Motor neuron (in vitro differentiated cells): Measurements from ENCODE around the gene PLA2G2D. TPM values are rescaled to one million over a fixed set of nuclear protein-coding genes. Genes with fewer than 3 reads are reported as not detected.
"Not testable (repeated sequence)": the region's sequence is repeated elsewhere in the genome, so short reads cannot be mapped to it uniquely, and the experiment has no call there.

Source experiments
- ATAC-seq, 8 experiments: fragments of 200-7000 bp; cut with Tn5 transposase; replicated peaks in 6 of 8; 2 replicates each; pipeline ENCODE4 v1.8.0; 2021; ENCODE audit warnings: mild to moderate bottlenecking in 8 of 8, moderate library complexity in 8 of 8
- H3K27ac ChIP-seq, 2 donors: fragments of 250-450 bp; sonication (Bioruptor Pico); 2 replicates each; pipeline ENCODE4 v1.9.0; 2021; ENCODE audit warnings: antibody characterized with exemption in 2 of 2, mild to moderate bottlenecking in 2 of 2, moderate library complexity in 1 of 2
- H3K4me1 ChIP-seq, 2 donors: fragments of 250-450 bp; sonication (Bioruptor Pico); replicated peaks in 1 of 2; 2 replicates each; pipeline ENCODE4 v1.6.1; 2021; ENCODE audit warnings: antibody characterized with exemption in 2 of 2, mild to moderate bottlenecking in 2 of 2, moderate library complexity in 1 of 2
- H3K4me3 ChIP-seq, 5 donors: fragments of 250-450 bp; sonication (Bioruptor Pico); 2 replicates each; pipeline ENCODE4 v1.9.0; 2021; ENCODE audit warnings: antibody characterized with exemption in 5 of 5, mild to moderate bottlenecking in 5 of 5, moderate library complexity in 4 of 5
- WGBS, 10 experiments: fragments of 450-650 bp; shearing (Covaris generic); methylation state at CpG; one replicate each; pipeline ENCODE4 v1.0.0; 2022; 5-methylcytosine and 5-hydroxymethylcytosine counted together
- in situ Hi-C, 9 experiments: fragments of 400-800 bp; cut with MboI; loops; one replicate each; pipeline ENCODE4 v1.15.0; 2021; ENCODE audit warnings: low sequenced_read_pairs in 9 of 9, low pct_unique_long_range_greater_than_20kb in 2 of 9; ENCODE audit not compliant: unreplicated experiment in 9 of 9
- total RNA-seq, 8 experiments: library from RNA; unstranded; fragments of 300-600 nt; gene quantifications; 2 replicates each; pipeline versions ENCODE4 v1.2.3 to v1.2.4, GENCODE V29; 2022

The PLA2G2D gene
- total RNA-seq, 8 experiments from 2014 or later, result 0.09 to 1.0 (median 0.21) TPM; not detected in 3

- H3K4me1 ChIP-seq, result no peaks in the 10 kb centered on the region
- in situ Hi-C loops, result no loop called here
- no peak for ATAC-seq
- 49 to 100% (median 87%) methylated on average over 2 to 10 of the region's 13 CpGs; no CpG with 5 or more reads in 4 of the 10 experiments for WGBS, 10 experiments
- no peak overlapping the region for H3K4me3 ChIP-seq
- H3K27ac ChIP-seq, result no peak overlapping the region
These were observed 20.7 kb upstream of the PLA2G2D start for GRCh38 chr1:20139776-20140612.

- in situ Hi-C loops, result no loop called here
- WGBS, 10 experiments, result 89 to 100% (median 99%) methylated on average over 1 to 6 of the region's 9 CpGs; no CpG with 5 or more reads in 4 of the 10 experiments
- ATAC-seq, result no peak
- no peak within 1 kb of the TSS for H3K4me3 ChIP-seq
- H3K27ac ChIP-seq, result no peak within 1 kb of the TSS
- H3K4me1 ChIP-seq, result no peaks in the 10 kb centered on the region
These were observed 19.7 kb upstream of the PLA2G2D start, which contains the start of gene PLA2G2F for GRCh38 chr1:20138961-20139550. PLA2G2F (plus strand) TSS chr1:20139323; CDS start chr1:20139428, 105 bp downstream.

DNA sequence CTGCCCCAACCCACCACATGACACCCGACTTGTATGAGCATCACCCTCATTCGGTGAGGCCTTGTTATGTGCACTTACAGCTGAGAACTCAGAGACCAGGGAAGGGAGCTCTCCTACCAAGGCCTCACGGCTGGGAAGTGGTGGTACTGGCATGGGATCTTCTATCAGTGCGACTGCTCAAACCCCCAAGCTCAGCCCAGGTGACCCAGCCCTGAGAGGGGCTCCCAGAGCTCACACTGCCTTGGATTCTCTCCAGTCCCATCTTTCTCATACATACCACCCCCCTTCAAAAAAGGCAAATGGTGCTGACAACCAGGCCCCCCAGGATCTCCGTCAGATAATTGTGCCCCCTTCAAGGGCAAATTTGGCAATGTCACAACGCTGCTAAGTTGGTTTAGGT is 19.0 kb upstream of the PLA2G2D start:
- H3K4me3 ChIP-seq, result no peak overlapping the region
- ATAC-seq, result no peak
- no peak overlapping the region for H3K27ac ChIP-seq
- 20 to 100% (median 52%) methylated on average over 1 to 5 of the region's 6 CpGs; no CpG with 5 or more reads in 4 of the 10 experiments for WGBS, 10 experiments
- H3K4me1 ChIP-seq, result no peaks in the 10 kb centered on the region
- in situ Hi-C loops, result no loop called here

- no peak for ATAC-seq
- 86 to 100% (median 100%) methylated on average over 1 of the region's 1 CpG; no CpG with 5 or more reads in 6 of the 10 experiments for WGBS, 10 experiments
- Histone ChIP-seq H3K4me1 (no peaks in the 10 kb centered on the region), H3K27ac (no peak overlapping the region), H3K4me3 (no peak overlapping the region)
- in situ Hi-C loops, result no loop called here
These were observed 18.3 kb upstream of the PLA2G2D start for GRCh38 chr1:20137604-20138003.

GRCh38 chr1:20137055-20137454 is 17.7 kb upstream of the PLA2G2D start:
- no peak for ATAC-seq
- no peaks in the 10 kb centered on the region for H3K4me1 ChIP-seq
- WGBS, 10 experiments, result 81 to 100% (median 87%) methylated on average over 1 to 4 of the region's 4 CpGs; no CpG with 5 or more reads in 4 of the 10 experiments
- no peak overlapping the region for H3K4me3 ChIP-seq
- in situ Hi-C loops, result no loop called here
- H3K27ac ChIP-seq, result no peak overlapping the region

GRCh38 chr1:20136249-20136648 is 16.9 kb upstream of the PLA2G2D start:
- in situ Hi-C loops, result no loop called here

GRCh38 chr1:20134995-20135394 is 15.7 kb upstream of the PLA2G2D start:
- no peak for ATAC-seq
- 38 to 91% (median 81%) methylated on average over 2 to 3 of the region's 3 CpGs for WGBS, 10 experiments
- in situ Hi-C loops, result no loop called here
- Histone ChIP-seq H3K27ac (no peak overlapping the region), H3K4me3 (no peak overlapping the region), H3K4me1 (no peaks in the 10 kb centered on the region)

More at GRCh38 chr1:20136249-20136648, 16.9 kb upstream of the PLA2G2D start:
- Histone ChIP-seq H3K27ac (no peak overlapping the region), H3K4me1 (no peaks in the 10 kb centered on the region), H3K4me3 (no peak overlapping the region)
- WGBS, 10 experiments, result 79 to 100% (median 82%) methylated on average over 2 to 3 of the region's 3 CpGs; no CpG with 5 or more reads in 4 of the 10 experiments
- ATAC-seq, result no peak

GRCh38 chr1:20130518-20130917 is 11.2 kb upstream of the PLA2G2D start:
- ATAC-seq, H3K27ac ChIP-seq, H3K4me1 ChIP-seq, in situ Hi-C loops, H3K4me3 ChIP-seq: not testable (repeated sequence)
- WGBS, 10 experiments, result 40 to 100% (median 77%) methylated on average over 1 to 3 of the region's 3 CpGs

DNA sequence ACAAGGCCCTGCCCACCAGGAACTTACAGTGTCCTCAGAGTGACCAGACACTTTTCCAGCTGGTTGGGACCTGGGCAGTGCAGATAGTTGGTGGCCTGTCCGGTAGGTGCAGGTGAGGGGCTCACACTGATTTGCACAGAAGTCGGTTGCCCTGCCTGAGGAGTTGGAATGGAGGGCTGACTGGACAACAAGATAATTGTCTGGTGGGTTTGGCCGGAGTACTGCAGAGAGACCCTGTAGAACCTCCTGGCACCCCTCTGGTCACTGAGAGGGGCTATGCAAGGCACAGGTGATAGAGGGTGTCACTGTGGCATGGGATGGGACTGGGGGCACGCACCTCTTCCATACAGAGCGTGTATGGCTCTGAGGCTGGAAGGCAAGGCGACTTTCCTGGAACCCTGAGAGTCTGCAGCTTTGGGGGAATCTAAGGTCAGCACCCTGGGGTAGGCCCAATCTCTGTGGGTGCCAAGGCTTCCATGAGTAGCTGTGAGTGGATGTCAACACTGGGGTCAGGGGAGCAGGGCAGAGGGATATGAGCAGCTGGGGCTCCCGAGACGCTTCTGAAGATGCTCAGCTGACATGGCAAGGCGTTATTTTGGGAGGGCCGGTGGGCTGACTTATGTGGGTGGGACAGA is 7.6 kb upstream of the PLA2G2D start:
- 80 to 100% (median 93%) methylated on average over 2 to 9 of the region's 10 CpGs; no CpG with 5 or more reads in 4 of the 10 experiments for WGBS, 10 experiments
- no peak overlapping the region for H3K4me3 ChIP-seq
- ATAC-seq, result no peak
- H3K4me1 ChIP-seq, result peaks cover 0 to 6% of the 10 kb centered on the region in 2 donors
- in situ Hi-C loops, result no loop called here
- H3K27ac ChIP-seq, result no peak overlapping the region

- no peak overlapping the region for H3K27ac ChIP-seq
- peaks cover 0 to 6% of the 10 kb centered on the region in 2 donors for H3K4me1 ChIP-seq
- no peak overlapping the region for H3K4me3 ChIP-seq
- ATAC-seq, result no peak
- in situ Hi-C loops, result no loop called here
- 57 to 100% (median 86%) methylated on average over 1 to 4 of the region's 9 CpGs; no CpG with 5 or more reads in 3 of the 10 experiments for WGBS, 10 experiments
These were observed 6.9 kb upstream of the PLA2G2D start for GRCh38 chr1:20126041-20126805.

DNA sequence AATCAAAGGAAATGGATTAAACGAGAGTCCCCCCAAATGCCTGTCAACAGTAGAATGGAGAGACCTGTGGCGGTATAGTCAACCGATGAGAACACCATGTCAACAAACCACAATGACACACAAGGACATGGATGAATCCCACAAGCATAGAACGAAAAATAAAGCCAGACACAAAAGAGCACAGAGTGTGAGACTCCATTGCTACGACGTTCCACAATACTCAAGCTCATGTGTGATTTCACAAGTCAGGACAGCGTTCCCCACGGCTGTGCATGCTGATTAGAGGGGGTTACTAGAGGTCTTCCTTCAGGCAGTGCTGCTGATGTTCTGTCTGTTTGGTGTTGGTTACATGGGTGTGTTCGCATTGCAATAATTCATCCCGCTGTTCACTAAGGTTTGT is 5.8 kb upstream of the PLA2G2D start:
- peak in 7 of 8 experiments; percentile 32 to 84 (median 68) for ATAC-seq
- in situ Hi-C loops, result no loop called here
- Histone ChIP-seq H3K4me3 (no peak overlapping the region), H3K27ac (no peak overlapping the region), H3K4me1 (peaks cover 0 to 6% of the 10 kb centered on the region in 2 donors)
- 8 to 93% (median 77%) methylated on average over 1 to 10 of the region's 10 CpGs; no CpG with 5 or more reads in 2 of the 10 experiments for WGBS, 10 experiments

DNA sequence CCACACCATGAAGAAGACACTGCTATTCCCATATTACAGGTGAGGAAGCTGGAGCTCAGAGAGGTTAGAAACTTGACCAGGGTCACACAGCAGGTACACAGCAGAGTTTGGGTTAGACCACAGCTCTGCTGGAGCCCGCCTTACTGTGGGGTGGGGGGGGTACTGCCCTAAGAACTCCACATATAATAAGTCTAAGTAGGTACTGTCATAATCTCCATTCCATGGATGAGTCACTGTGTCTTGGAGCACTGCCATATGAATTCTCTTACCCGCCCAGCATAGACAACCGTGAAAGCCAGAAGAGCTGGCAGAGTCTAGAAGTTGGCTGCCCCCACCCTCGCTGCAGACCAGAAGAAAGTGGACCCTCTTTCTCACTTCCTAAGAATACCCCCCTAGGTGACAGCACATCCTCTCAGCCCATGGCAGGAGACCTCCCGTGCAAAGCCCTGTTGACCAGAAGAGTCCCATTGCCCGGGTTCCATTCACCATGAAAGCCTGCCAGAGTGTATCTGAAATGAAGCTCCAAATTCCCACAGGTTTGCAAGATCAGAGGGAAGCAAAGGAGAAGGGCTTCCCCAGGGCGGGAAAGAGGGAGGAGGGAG is 5.2 kb upstream of the PLA2G2D start:
- Histone ChIP-seq H3K4me1 (peaks cover 0 to 6% of the 10 kb centered on the region in 2 donors), H3K4me3 (no peak overlapping the region), H3K27ac (no peak overlapping the region)
- ATAC-seq, result peak in 4 of 8 experiments; percentile 36 to 95 (median 88)
- in situ Hi-C loops, result no loop called here
- 6 to 100% (median 48%) methylated on average over 1 to 6 of the region's 7 CpGs; no CpG with 5 or more reads in 4 of the 10 experiments for WGBS, 10 experiments
